Femur (tissue), 1 donor: Measurements from ENCODE around the gene DAB1.

ENCODE experiments used
- DNase-seq: peaks from one replicate; pipeline ENCODE4 v3.0.0-alpha.2; 2017

DAB1 gene

GRCh38 chr1:57410508-57410907 is 13.4 kb downstream of the DAB1 start:
- DNase-seq = no peak

- no peak for DNase-seq
Measured at GRCh38 chr1:57407928-57408327, 15.9 kb downstream of the DAB1 start.

- DNase-seq = no peak
Measured at GRCh38 chr1:57406428-57406970, 17.4 kb downstream of the DAB1 start.

DNA sequence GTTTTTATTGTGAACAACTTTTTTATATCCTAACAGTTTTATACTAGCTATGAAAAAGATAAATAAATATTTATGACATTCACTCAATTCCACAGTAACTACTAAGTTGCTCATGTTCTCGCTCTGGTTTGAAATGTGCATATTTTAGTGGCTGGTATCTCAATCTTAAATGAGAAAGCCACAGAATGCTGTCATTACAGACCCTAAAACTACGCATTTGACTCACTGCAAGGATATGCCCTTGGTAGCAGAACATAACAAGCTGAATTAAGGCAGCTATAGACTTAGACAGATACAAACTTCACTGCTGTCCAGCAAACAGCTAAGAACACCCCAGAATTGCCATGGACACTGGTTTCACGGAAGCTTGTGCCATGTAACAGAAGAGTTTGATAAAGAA is 19.0 kb downstream of the DAB1 start:
- no peak for DNase-seq

- no peak for DNase-seq
Measured at GRCh38 chr1:57403201-57403600, 20.7 kb downstream of the DAB1 start.

GRCh38 chr1:57401671-57402070 is 22.2 kb downstream of the DAB1 start:
- DNase-seq = no peak

GRCh38 chr1:57400048-57400447 is 23.8 kb downstream of the DAB1 start:
- no peak for DNase-seq

- DNase-seq = no peak
Measured at GRCh38 chr1:57393058-57393584, 30.7 kb downstream of the DAB1 start.

DNA sequence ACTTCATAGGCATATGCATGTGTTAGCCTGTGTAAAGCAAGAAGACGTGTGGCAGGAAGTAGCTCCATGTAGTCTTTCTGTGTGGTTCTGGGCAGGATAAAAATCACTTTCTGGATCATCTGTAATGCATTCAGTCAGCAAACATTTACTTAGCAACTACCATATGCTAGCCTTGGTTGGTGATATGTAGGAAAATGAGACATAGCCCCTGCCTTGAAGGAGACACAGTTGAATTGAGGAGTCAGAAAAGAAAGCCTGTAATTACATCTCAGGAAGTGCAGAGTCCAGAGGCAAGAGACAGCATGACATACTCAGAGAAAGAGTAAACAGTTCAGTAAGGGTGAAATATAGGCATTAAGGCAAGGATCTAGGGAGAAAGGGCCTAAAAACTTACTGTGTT is 38.5 kb downstream of the DAB1 start:
- DNase-seq = no peak

DNA sequence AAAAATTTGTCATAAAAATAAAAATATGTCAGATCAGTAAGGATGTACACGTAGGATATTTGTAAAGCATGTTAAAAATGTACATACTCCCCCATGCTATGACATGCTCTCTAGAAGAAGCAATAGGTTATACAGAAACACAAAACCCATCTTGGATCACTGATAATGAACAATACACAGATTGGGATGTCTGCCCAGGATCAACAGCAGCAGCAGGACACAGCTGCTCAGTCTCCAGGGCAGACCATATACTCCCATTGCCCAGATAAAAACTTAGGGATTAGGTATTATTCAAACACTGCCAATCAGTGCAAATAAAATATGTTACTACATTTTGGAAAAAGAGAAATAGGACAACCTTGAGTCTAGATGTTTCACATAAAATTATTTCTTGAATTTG is 39.0 kb downstream of the DAB1 start:
- DNase-seq = no peak

DNA sequence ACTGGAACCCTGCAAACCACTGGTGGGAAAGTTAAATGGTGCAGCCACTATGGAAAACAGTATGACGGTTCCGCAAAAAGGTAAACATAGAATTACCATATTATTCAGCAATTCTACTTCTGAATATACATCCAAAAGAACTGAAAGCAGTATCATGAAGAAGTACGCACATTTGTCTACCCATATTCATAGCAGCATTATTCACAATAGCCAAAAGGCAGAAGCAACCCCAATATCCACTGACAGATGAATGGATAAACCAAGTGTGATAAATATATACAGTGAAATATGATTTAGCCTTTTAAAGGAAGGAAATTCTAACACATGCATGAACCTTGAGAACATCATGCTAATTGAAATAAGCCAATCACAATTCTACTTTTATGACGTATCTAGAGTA is 39.6 kb downstream of the DAB1 start:
- no peak for DNase-seq

- no peak for DNase-seq
Measured at GRCh38 chr1:57381871-57382270, 42.0 kb downstream of the DAB1 start.

DNA sequence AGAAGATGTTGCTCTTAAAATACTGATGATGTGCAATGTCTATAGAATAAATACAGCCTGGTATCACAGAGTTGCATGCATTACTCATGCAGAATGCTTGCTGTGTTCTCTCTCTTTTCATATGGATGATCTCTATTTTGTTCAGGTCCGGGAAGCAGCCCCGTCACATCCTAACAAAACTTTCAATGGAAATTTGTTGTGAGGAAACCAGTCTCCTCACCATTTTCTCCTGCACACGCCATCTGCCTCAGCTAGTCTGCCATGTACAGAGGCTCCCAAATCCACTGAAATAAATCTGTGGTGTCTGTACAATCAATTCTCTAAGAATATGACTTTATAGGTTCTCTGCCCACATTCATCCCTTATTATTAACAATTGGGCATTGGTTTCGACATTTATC is 42.4 kb downstream of the DAB1 start:
- no peak for DNase-seq

DNA sequence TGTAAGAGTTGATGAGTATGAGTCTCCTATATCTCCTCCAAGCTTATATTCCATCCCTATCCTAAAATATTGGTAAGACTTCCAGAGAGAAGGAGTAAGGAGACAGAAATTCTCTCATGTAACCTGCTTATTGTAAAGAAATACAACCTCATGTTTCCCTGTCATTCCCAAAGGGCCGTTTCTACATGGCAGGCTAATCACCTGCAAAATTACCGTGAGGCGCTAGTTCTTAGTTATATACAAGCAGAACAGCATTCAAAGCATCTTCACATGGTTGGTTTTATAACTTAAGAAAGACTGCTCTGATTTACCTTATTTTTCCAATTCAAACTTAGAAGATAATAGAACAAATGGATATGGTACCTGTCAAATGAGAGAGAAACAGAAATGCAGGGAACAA is 42.9 kb downstream of the DAB1 start:
- no peak for DNase-seq

DNA sequence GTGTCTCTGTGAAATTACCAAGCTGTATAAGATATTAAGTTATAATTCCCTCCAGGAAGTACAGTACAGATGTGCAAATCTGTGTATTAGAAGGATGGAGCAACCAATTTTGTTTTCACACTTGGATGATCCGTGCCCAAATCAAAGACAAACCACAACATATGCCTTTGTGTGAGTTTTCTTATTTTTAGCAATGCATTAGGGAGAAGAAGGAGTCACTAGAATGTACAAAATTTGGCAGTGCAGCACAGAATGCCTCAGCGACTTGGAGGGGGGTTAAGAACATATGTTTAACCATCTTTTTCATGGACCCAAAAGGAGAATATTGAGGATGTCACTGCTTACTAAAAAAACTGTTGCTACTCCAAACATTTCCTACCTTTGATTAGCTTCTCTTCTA is 45.3 kb downstream of the DAB1 start:
- no peak for DNase-seq

DNA sequence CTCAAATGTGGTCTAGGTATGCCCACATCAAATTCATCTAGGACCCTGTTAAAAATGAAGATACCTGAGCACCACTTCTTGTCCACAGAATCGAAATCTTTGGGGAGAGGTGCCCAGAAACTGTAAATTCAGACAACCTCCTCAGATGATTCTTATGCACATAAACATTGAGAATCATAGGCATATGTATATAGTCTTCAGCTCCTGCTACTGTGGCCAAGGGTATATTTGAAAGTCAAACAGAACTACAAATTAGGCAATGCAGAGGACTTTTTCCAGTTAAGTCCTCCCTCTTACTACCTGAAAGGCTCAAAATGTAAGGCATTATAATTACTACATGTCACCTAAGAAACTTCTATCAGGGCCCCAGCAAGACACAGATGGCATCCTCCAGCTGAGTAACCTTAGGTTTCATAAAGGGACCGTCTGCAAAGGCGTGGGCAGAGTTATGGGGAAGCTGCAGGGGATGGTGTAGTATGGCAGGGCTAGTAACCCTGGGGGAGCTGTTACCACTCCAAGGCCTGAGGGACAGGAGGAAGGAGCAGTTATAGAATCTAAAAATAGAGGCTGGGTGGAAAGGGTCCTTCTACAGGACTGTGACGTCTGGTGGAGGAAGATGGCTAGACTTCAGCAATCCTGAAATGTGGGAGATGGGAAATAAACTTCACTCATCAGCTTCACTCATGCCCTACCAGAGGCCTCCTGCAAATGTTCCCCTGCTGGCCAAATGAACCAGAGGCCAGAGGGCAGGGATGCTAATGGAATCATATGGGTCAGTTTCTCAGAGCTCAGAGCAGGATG is 46.3 kb downstream of the DAB1 start:
- no peak for DNase-seq

GRCh38 chr1:57376041-57376440 is 47.8 kb downstream of the DAB1 start:
- DNase-seq = no peak

- DNase-seq = no peak
Measured at GRCh38 chr1:57369889-57370288, 54.0 kb downstream of the DAB1 start.

GRCh38 chr1:57367945-57368344 is 55.9 kb downstream of the DAB1 start:
- no peak for DNase-seq

GRCh38 chr1:57363643-57364042 is 60.2 kb downstream of the DAB1 start:
- no peak for DNase-seq

DNA sequence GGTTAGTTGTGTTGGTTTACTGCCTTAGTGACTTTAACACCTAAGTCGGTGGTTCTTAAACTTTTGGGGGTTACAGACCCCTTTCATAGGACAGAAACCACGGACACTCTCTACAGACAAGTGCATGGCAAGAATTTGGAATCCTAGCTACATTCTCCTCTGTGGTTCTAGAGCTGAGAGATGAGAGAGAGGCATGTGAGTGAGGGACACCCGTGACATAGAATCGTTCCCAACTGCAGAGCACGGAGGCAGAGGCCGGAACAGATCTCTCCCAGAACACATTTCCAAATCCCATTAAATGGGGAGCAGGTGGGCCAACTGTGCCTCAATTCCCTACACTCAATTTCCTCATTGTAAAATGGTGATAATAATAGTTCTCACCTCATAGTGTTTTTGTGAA is 60.7 kb downstream of the DAB1 start:
- no peak for DNase-seq

- no peak for DNase-seq
Measured at GRCh38 chr1:57362480-57362879, 61.4 kb downstream of the DAB1 start.

- DNase-seq = no peak
Measured at GRCh38 chr1:57361516-57361915, 62.3 kb downstream of the DAB1 start.

GRCh38 chr1:57360846-57361407 is 62.9 kb downstream of the DAB1 start:
- no peak for DNase-seq
